ENCODE data around the gene BTBD6. TPM values are rescaled to one million over a fixed set of nuclear protein-coding genes. Genes with fewer than 3 reads are reported as not detected.

The BTBD6 gene
- total and polyA plus RNA-seq, 9 donors, result 16.6 to 40.1 (median 34.4) TPM

GRCh38 chr14:105280525-105280924 is 32.2 kb downstream of the BTBD6 start:
- WGBS, 3 donors, result 90 to 95% (median 93%) methylated on average over 21 of the region's 21 CpGs
- intact Hi-C loops (cut with DNase I), result loop anchor here in 2 of 4 donors (5.0 to 10.0 kb wide), 2 partner anchors 76 to 78 kb away; no protein-coding TSS in a partner anchor
- no peak overlapping the region for H3K27ac ChIP-seq
- TF ChIP-seq POLR2A (IDR thresholded peaks at IDR 0.05) (no peak), EP300 (IDR thresholded peaks at IDR 0.05) (no peak), CTCF (IDR thresholded peaks at IDR 0.05) (no peak)
- H3K9me3 ChIP-seq, result no peaks in the 10 kb centered on the region
- no peak overlapping the region for H3K4me3 ChIP-seq
- H3K36me3 ChIP-seq, result no peaks in the 10 kb centered on the region
- DNase-seq, result no peak
- no peaks in the 10 kb centered on the region for H3K27me3 ChIP-seq
- H3K4me1 ChIP-seq (ENCODE audit: insufficient read depth), result peaks cover 2% of the 10 kb centered on the region

GRCh38 chr14:105281371-105282097 is 33.2 kb downstream of the BTBD6 start:
- H3K4me1 ChIP-seq (ENCODE audit: insufficient read depth), result peaks cover 2% of the 10 kb centered on the region
- intact Hi-C loops (cut with DNase I), result loop anchor here in 2 of 4 donors (5.0 to 10.0 kb wide), 2 partner anchors 77 to 79 kb away; no protein-coding TSS in a partner anchor
- H3K4me3 ChIP-seq, result no peak overlapping the region
- WGBS, 3 donors, result 58 to 62% (median 59%) methylated on average over 23 of the region's 23 CpGs
- no peaks in the 10 kb centered on the region for H3K36me3 ChIP-seq
- TF ChIP-seq CTCF (IDR thresholded peaks at IDR 0.05) (peak in 2 of 3 donors; percentile 23 to 34), EP300 (IDR thresholded peaks at IDR 0.05) (no peak)
- DNase-seq, result no peak
- H3K27ac ChIP-seq, result no peak overlapping the region
- H3K27me3 ChIP-seq, result no peaks in the 10 kb centered on the region
- no peaks in the 10 kb centered on the region for H3K9me3 ChIP-seq

GRCh38 chr14:105282098-105282725 is 33.9 kb downstream of the BTBD6 start:
- WGBS, 3 donors, result 66 to 68% (median 66%) methylated on average over 16 of the region's 16 CpGs
- intact Hi-C loops (cut with DNase I), result loop anchor here in 2 of 4 donors (5.0 to 10.0 kb wide), 2 partner anchors 77 to 80 kb away; no protein-coding TSS in a partner anchor

DNA sequence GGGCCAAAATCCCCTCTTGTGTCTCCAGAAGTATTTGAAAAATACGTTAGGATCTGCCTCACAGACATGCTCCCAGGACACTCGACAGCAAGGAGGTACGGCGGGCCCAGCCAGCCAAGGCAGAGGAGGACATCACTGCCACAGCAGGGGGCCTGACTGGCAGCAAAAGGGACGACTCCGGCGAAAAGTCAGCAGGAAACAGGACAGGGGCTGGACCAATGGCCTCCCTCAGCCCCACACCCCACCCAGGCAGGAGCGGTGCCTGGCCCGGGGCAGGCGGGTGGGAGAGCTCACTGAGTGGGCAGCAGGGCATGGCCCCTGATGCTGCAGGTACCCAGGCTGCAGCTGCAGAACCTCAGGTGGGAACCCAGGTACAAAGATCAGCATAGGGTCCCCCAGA is 34.7 kb downstream of the BTBD6 start:
- 76 to 77% (median 77%) methylated on average over 10 of the region's 10 CpGs for WGBS, 3 donors
- Histone ChIP-seq H3K27ac (no peak overlapping the region), H3K36me3 (no peaks in the 10 kb centered on the region), H3K27me3 (no peaks in the 10 kb centered on the region), H3K4me3 (no peak overlapping the region), H3K9me3 (no peaks in the 10 kb centered on the region), H3K4me1 (ENCODE audit: insufficient read depth) (peaks cover 2% of the 10 kb centered on the region)
- TF ChIP-seq EP300 (IDR thresholded peaks at IDR 0.05) (no peak), POLR2A (IDR thresholded peaks at IDR 0.05) (no peak), CTCF (IDR thresholded peaks at IDR 0.05) (no peak)
- no peak for DNase-seq
- intact Hi-C loops (cut with DNase I), result loop anchor here in 2 of 4 donors (5.0 to 10.0 kb wide), 2 partner anchors 78 to 81 kb away; no protein-coding TSS in a partner anchor

More at GRCh38 chr14:105282098-105282725, 33.9 kb downstream of the BTBD6 start:
- no peak for DNase-seq
- no peak for TF ChIP-seq POLR2A (IDR thresholded peaks at IDR 0.05)
- TF ChIP-seq CTCF (IDR thresholded peaks at IDR 0.05), result no peak
- no peak for TF ChIP-seq EP300 (IDR thresholded peaks at IDR 0.05)
- Histone ChIP-seq H3K27ac (no peak overlapping the region), H3K36me3 (no peaks in the 10 kb centered on the region), H3K4me1 (ENCODE audit: insufficient read depth) (peaks cover 2% of the 10 kb centered on the region), H3K27me3 (no peaks in the 10 kb centered on the region), H3K9me3 (no peaks in the 10 kb centered on the region), H3K4me3 (no peak overlapping the region)

Data from ovary (tissue), 9 donors.